GM23248 (cell line): Measurements from ENCODE around the gene AMPD3. TPM values are rescaled to one million over a fixed set of nuclear protein-coding genes. Genes with fewer than 3 reads are reported as not detected.

ENCODE experiments used
- DNase-seq: peaks from one replicate; pipeline ENCODE4 v3.0.0-alpha.2; 2015
- H2AFZ ChIP-seq: fragments of 200-600 bp; sonication (generic); 2 replicates; pipeline ENCODE4 v1.6.1; 2016; ENCODE audit warnings: antibody characterized with exemption
- H3F3A ChIP-seq: fragments of 200-600 bp; sonication (generic); 2 replicates; pipeline ENCODE4 v1.6.1; 2016; ENCODE audit warnings: mild to moderate bottlenecking, antibody characterized with exemption, mixed run types; ENCODE audit not compliant: insufficient read depth
- H3K27ac ChIP-seq: fragments of 200-600 bp; sonication (generic); 2 replicates; pipeline ENCODE4 v1.5.1; 2016; ENCODE audit warnings: mild to moderate bottlenecking
- H3K27me3 ChIP-seq: fragments of 200-600 bp; sonication (generic); replicated peaks from 2 replicates; pipeline ENCODE4 v1.6.1; 2016; ENCODE audit warnings: mild to moderate bottlenecking; ENCODE audit not compliant: insufficient read depth
- H3K36me3 ChIP-seq: fragments of 200-600 bp; sonication (generic); 2 replicates; pipeline ENCODE4 v1.6.1; 2016; ENCODE audit warnings: low read depth, mild to moderate bottlenecking
- H3K4me1 ChIP-seq: fragments of 200-600 bp; sonication (generic); 2 replicates; pipeline ENCODE4 v1.6.1; 2016; ENCODE audit warnings: mild to moderate bottlenecking; ENCODE audit not compliant: insufficient read depth
- H3K4me2 ChIP-seq: fragments of 200-600 bp; sonication (generic); one replicate; pipeline ENCODE4 v1.6.1; 2016; ENCODE audit warnings: mild to moderate bottlenecking; ENCODE audit not compliant: unreplicated experiment
- H3K4me3 ChIP-seq: fragments of 200-600 bp; sonication (generic); 2 replicates; pipeline ENCODE4 v1.5.1; 2016; ENCODE audit warnings: mild to moderate bottlenecking
- H3K79me2 ChIP-seq: fragments of 200-600 bp; sonication (generic); 2 replicates; pipeline ENCODE4 v1.6.1; 2016; ENCODE audit warnings: mild to moderate bottlenecking; ENCODE audit not compliant: insufficient read depth
- H3K9ac ChIP-seq: fragments of 200-600 bp; sonication (generic); 2 replicates; pipeline ENCODE4 v1.6.1; 2016; ENCODE audit warnings: mild to moderate bottlenecking
- H3K9me2 ChIP-seq: fragments of 200-600 bp; sonication (generic); 2 replicates; pipeline ENCODE4 v1.6.1; 2016; ENCODE audit warnings: mixed run types, mild to moderate bottlenecking, moderate library complexity; ENCODE audit not compliant: insufficient read depth
- H3K9me3 ChIP-seq: fragments of 200-600 bp; sonication (generic); one replicate; pipeline ENCODE4 v1.6.1; 2017; ENCODE audit warnings: low read depth
- H4K20me1 ChIP-seq: fragments of 200-600 bp; sonication (generic); 2 replicates; pipeline ENCODE4 v1.6.0; 2016; ENCODE audit not compliant: insufficient read depth
- EZH2 ChIP-seq: fragments of 200-600 bp; sonication (generic); IDR thresholded peaks from 2 replicates; pipeline ENCODE4 v1.6.1; 2018; ENCODE audit warnings: antibody characterized with exemption, mild to moderate bottlenecking; ENCODE audit not compliant: insufficient read depth, poor library complexity, severe bottlenecking
- EZH2phosphoT487 ChIP-seq: fragments of 200-600 bp; sonication (generic); IDR thresholded peaks from 2 replicates; pipeline ENCODE4 v1.6.1; 2018; ENCODE audit warnings: antibody characterized with exemption, moderate library complexity, mild to moderate bottlenecking, low read depth; ENCODE audit not compliant: insufficient read depth
- WGBS, 2 experiments: methylation state at CpG; one replicate each; pipeline ENCODE4 v1.1.6; 2015 to 2017; ENCODE audit warnings: low lambda C conversion rate in 2 of 2, low coverage in 1 of 2; ENCODE audit errors: missing lambda C conversion rate in 2 of 2; 5-methylcytosine and 5-hydroxymethylcytosine counted together
- in situ Hi-C: fragments of 300-500 bp; cut with MboI; formaldehyde crosslinking; loops from 2 replicates; pipeline ENCODE4 v1.15.0; 2020
- polyA plus RNA-seq: library from polyadenylated mRNA; unstranded; fragments of >200 nt; fragmentation: Nextera tagmentation; extraction: Ambion mirVana; gene quantifications from 2 replicates; pipeline ENCODE4 v1.2.1, GENCODE V29; 2016
- total RNA-seq: library from RNA; depleted of rRNA; stranded (reverse); fragments of >200 nt; shearing (Covaris generic); gene quantifications from 2 replicates; pipeline ENCODE4 v1.2.3, GENCODE V29; 2014; rRNA removed

The AMPD3 gene
- total RNA-seq (4.9 and 6.4 TPM in 2 replicates), polyA plus RNA-seq (3.3 and 3.6 TPM in 2 replicates)

DNA sequence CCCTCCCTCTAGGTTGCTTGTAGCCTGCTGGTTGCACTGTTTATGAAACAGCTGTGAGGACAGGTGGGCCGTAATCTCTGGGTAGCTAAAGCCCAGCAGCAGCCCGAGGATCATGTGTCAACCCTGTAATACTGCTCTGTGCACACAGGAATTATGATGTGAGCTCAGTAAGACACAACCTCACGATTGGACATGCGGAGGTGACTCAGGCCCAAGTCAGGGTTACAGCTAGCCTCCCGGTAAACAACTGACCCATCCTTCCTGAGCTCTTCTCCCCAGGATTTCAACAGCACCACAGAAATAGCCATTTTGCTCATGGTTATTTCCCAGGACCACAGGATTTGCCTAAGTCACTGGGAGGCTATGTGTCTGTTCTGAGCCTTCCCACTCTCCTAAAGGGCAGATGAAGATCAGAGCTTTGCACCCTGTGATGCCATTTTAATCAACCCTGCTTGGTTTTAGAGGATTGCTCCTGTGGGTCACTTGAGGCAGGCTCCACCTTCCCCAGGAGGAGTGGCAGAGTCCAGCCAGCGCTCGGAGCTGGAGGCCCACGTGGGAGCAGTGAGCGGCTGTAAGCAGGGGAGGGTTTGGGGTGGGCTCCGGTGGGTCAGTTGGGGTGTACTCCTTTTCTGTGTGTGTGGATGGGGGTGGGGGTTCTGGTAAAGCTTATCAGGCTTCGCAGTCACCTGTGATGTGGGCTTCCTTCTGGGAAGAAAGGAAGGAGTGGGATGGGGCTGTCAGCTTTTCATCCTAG lies at the start of gene AMPD3:
AMPD3 (plus strand) TSS at position 387 of the 754 bp plus-strand sequence. CDS start 6,256 bp downstream, outside the sequence.
- Histone ChIP-seq H3K79me2 (no peaks in the 10 kb centered on the region; the same call in 1 of the 2 replicates), H2AFZ (peak within 1 kb of the TSS; percentile 67), H3K27ac (peak within 1 kb of the TSS; percentile 84), H3K9me3 (no peaks in the 10 kb centered on the region), H3F3A (peaks cover 13% of the 10 kb centered on the region; the same call in 1 of the 2 replicates), H3K4me1 (peaks cover 19% of the 10 kb centered on the region), H3K27me3 (no peaks in the 10 kb centered on the region), H3K9ac (peak within 1 kb of the TSS; percentile 70), H3K4me3 (peak within 1 kb of the TSS; percentile 40), H3K9me2 (no peaks in the 10 kb centered on the region), H4K20me1 (no peaks in the 10 kb centered on the region), H3K4me2 (peak within 1 kb of the TSS; percentile 42), H3K36me3 (no peaks in the 10 kb centered on the region)
- TF ChIP-seq EZH2 (no peak), EZH2phosphoT487 (no peak)
- 40 to 43% methylated on average over 10 to 11 of the region's 11 CpGs for WGBS, 2 experiments
- DNase-seq: peak; percentile 97
- in situ Hi-C loops: no loop called here

DNA sequence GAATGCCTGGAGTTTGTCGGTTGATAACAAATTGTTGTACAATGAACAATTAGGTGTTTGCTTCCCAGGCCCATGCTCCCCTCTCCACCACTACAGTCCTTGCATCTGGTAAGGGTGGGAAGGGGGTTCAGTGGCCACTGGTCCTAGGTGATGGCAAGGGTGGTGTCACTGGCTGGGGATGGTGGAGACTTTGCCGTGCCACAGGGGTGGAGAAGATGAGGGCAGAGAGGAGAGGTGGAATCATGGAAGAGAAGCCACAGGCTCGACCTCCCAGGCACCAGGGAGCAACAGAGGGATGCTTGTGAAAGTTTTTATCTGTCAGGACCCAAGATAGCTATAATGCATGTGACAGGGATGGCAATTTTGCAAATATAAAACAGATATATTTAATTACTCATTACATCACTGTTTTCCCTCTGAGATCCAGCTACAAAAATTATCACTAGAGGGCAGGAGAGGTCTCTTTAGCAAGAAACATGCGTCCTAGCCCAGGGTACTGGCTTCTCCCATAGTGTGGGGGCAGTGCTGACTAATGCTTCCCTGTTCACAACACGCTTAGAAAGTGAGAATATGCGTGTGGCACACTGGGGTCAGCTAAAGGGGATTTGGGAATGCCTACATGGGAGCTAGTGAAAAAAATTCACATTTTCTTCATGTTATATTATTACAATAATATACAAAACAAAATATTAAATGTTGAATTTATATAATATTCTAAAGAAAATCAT lies 49.0 kb upstream of the AMPD3 start:
- Histone ChIP-seq H3K4me3 (no peak overlapping the region), H3K36me3 (no peaks in the 10 kb centered on the region), H3K9me2 (no peaks in the 10 kb centered on the region), H3K4me1 (peaks cover 22% of the 10 kb centered on the region), H3K27me3 (no peaks in the 10 kb centered on the region), H2AFZ (no peak overlapping the region), H3K9ac (peak overlapping the region; percentile 8; the same call in 1 of the 2 replicates), H3K9me3 (no peaks in the 10 kb centered on the region), H3F3A (peaks cover 13% of the 10 kb centered on the region), H4K20me1 (no peaks in the 10 kb centered on the region), H3K27ac (peak overlapping the region; percentile 47), H3K4me2 (peak overlapping the region; percentile 59), H3K79me2 (no peaks in the 10 kb centered on the region)
- TF ChIP-seq EZH2phosphoT487 (no peak), EZH2 (no peak)
- peak; percentile 96 for DNase-seq
- in situ Hi-C loops: loop anchor here (10.0 kb wide), 2 partner anchors 249 to 329 kb away; no protein-coding TSS in a partner anchor
- 31 to 33% methylated on average over 6 of the region's 6 CpGs for WGBS, 2 experiments

DNA sequence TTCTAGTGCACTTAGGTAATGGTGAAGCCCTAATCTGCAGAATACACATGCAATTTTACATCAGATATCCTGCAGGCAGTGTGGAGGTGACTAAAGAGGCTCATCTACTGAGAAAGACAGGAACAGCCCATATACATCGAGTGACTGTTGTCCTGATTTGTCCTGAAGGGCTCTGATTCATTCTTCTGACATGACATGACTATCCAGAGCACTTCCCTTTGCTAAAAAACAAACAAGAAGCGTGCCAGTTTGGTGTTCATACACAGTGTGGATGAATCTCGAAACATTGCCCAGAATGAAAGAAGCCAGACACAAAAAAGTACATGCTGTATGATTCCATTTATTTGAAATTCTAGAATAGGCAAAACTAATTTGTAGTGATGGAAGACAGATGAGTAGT lies 48.0 kb upstream of the AMPD3 start:
- in situ Hi-C loops: loop anchor here (10.0 kb wide), 2 partner anchors 248 to 328 kb away; no protein-coding TSS in a partner anchor
- Histone ChIP-seq H3K9ac (0 out of 2 replicates have a peak overlapping the region, but pooled peaks have one; percentile 21), H3K9me3 (no peaks in the 10 kb centered on the region), H4K20me1 (no peaks in the 10 kb centered on the region), H3K9me2 (no peaks in the 10 kb centered on the region), H3K27me3 (no peaks in the 10 kb centered on the region), H2AFZ (no peak overlapping the region), H3K4me1 (peaks cover 19% of the 10 kb centered on the region), H3K79me2 (no peaks in the 10 kb centered on the region), H3F3A (peaks cover 13% of the 10 kb centered on the region), H3K27ac (peak overlapping the region; percentile 47), H3K4me2 (peak overlapping the region; percentile 59), H3K36me3 (no peaks in the 10 kb centered on the region), H3K4me3 (peak overlapping the region; percentile 30; the same call in 1 of the 2 replicates)
- TF ChIP-seq EZH2 (no peak), EZH2phosphoT487 (no peak)
- DNase-seq: peak; percentile 90
- WGBS, 2 experiments: 1 to 4% methylated on average over 3 of the region's 3 CpGs
